GM19452 (cell line): ENCODE results near the gene TMEM89.

Source experiments
- ATAC-seq: cut with Tn5 transposase; IDR thresholded peaks from one replicate; pipeline ENCODE4 v1.9.1; 2021; ENCODE audit not compliant: unreplicated experiment

Gene TMEM89, protein sequence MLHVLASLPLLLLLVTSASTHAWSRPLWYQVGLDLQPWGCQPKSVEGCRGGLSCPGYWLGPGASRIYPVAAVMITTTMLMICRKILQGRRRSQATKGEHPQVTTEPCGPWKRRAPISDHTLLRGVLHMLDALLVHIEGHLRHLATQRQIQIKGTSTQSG

DNA sequence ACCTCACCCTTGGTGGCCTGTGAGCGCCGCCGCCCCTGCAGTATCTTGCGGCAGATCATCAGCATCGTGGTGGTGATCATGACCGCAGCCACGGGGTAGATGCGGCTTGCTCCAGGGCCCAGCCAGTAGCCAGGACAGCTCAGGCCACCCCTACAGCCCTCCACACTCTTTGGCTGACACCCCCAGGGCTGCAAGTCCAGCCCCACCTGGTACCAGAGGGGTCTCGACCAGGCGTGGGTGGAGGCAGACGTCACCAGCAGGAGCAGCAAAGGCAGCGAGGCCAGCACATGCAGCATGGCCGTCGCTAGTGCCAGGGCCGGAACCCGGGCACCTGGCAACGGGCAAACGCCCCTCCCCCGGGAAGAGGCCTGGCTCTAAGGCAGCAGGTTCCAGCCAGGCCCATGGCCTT is at the start of gene TMEM89:
TMEM89 (minus strand) TSS at position 309 of the 409 bp plus-strand sequence; CDS start at position 296, 13 bp downstream.
- no peak for ATAC-seq

DNA sequence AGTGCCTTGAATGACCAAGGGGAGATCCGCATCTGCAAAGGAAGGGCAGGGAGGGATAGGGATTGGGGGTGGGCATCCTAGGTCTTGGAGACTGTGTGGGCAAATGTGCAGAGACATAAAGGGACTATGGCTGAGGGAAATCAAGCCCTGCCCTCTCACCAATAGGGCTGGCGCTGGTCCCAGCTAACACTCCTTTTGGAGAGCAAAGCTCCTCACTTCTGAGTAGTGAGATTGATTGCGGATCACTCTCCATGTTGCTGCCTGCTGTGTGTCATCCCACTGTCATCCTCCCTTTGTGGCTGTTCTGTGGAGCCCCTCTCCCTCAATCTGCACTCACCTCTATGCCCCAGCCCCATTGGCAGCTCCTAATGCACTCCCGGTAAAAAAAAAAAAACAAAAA is 43.4 kb upstream of the TMEM89 start:
- no peak for ATAC-seq

DNA sequence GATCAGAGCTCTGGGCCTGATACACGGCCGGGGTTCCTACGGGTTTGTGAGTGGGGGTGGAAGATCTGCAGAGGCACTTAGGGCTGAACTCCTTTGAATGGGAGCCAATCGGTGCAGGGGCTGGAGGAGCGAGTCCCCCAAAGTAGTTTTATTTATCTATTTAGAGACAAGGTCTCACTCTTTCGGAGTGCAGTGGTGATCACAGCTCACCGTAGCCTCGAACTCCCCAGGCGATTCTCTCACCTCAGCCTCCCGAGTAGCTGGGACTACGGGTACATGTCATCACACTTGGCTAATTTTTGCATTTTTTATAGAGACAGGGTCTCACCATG is 42.7 kb upstream of the TMEM89 start:
- no peak for ATAC-seq

DNA sequence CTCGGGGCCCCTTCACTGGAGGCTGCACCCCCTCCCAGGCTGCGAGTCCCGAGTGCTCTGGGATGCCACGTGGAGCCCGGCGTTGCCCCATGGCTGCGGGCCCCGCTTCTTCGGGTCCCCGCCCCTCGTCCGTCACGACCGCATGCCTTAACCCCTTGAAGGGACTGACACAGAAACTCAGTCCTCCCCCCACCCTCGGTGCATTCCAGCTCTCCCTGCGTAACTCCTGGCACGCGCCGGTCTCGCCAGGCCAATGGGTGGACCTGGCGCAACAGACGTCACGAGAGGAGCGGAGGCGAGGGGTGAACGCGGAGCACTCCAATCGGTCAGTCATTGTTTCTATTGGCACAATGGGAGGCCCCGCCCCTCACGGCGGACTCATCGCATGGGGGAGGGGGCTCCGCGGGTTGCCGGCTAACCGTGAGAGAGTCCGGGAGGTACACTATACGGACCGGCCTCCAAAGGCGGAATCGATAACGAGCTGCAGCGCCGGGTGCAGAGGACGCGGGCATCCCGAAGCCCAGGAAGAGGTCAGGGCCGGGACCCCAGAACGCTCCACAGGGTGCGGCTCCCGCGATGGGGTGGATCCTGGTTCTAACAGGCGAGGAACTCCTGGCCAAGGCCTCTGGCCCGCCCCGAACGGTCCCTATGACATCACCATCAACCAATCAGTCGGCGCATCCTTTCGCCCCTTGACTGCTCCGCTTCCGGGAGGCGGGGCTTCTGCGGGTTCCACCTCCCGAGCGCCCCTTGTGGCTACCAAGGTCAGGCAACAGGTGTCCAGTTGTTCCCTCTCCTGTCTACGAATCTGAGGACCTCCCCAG is 42.1 kb upstream of the TMEM89 start:
- ATAC-seq = peak; percentile 78

DNA sequence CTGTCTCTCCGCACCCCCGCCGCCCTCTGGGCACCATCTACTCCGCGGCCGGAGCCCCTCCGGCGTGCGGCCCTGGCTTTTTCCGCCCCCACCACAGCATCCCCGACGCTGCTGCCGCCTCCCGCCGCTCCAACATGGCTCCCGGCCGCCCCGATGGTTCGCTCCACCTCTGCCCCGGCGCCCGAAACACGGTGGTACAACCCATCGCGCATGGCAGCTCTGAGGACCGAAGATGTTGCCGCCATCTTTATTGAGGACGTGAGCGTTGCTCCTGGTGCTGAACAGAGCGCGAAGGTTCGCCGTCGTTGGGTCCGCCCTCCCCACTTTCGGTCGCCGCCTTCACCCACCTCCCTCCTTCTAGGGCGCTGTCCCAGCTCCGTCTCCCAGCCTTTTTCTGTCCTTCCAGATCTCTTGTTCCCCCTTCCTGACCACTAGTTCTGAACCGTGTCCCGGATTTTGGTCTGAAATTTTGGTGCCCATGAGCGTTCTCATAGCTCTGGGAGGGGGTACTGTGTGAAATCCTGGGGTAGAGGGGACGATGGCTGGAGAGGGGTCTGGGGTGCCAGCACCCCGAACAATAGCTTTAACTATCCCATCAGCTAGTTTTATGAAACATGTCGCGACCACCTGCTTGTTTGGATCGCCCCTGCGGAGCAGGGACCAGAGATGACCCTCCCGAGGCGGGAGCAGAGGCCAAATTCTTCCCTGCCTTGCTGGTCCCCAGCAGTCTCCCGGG is 41.4 kb upstream of the TMEM89 start, which contains the start of gene CELSR3:
CELSR3 (minus strand) TSS at position 134 of the 736 bp plus-strand sequence. CDS start 252 bp downstream, outside the sequence.
- ATAC-seq = no peak

DNA sequence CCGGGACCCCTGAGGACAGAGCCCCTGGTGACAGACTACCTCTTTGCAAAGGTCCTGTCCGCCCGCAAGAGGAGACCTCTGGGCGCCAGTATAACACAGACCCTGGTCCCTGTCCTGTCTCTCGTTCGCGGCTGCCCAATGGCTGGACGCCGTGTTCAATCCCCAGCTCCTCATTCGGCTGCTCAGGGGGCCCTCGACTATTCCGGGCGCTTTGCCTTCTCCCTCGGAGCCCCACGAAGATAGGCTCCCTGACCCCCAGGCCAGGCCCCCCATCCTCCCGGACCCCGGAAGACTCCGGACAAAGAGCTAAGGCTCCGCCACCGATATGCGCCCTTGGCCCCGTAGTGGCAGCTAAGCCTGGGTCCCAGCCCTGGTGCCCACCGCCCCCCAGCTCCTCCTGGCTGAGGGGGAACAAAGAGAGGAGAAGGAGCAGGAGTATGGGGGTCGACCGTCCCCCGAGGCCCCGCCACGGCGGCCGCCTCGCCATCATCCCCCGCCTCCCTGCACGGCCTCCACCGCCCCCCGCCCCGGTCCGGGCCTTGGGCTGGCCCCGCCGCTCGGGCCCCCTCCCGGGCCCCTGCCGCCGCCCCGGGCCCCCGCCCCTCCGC is 40.7 kb upstream of the TMEM89 start:
- ATAC-seq = no peak

DNA sequence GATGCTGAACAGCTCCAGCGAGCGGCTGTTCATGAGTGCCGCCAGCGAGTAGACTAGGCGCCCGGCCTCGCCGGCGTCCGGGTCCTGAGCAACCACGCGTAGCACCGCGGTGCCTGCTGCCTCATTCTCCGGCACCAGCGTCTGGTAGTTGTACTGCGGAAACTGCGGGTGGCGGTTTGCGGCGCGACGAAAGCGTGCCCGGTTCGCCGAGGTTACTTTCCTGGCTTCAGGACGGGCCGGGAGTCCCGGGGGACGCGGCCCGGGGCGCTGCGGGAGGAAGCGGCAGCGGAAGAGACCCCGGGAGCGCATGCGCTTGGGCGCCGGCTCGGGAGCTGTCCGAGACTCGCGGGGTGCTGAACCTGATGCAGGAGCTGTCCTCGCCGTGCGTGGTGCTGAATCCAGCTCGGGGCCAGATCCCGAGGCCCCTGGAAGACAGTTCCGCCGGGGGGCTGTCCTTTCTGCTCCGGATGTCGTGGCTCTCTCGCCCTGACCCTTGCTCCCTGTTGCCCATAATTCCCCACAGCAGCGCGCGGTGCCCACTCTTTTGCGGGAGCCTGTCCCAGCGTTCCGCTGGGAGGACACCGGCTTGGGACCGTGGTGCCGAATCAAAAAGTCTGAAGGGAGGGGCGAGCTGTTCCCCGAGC is 40.1 kb upstream of the TMEM89 start:
- no peak for ATAC-seq

DNA sequence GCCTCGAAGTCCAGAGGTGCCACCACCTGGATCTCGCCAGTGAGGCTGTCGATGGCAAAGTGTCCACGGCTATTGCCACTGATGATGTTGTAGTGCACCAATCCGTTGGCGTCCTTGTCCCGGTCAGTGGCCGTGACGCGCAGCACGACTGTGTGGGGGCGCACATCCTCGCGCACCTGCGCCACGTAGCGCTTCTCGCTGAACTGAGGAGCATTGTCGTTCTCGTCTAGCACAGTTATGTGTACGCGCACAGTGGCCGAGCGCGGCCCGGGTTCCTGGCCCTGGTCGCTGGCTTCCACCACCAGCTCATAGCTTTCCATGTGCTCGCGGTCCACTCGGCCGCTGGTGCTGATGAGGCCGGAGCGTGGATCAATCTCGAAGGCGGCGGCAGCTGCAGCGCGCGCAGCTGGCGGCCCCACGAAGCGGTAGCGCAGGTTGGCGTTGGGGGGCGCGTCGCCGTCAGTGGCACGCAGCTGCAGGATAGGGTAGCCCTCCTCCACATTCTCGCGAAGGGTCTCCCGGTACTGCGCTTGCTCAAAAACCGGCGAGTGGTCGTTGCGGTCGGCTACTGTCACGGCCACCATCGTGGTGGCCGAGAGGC is 39.3 kb upstream of the TMEM89 start:
- ATAC-seq = no peak

DNA sequence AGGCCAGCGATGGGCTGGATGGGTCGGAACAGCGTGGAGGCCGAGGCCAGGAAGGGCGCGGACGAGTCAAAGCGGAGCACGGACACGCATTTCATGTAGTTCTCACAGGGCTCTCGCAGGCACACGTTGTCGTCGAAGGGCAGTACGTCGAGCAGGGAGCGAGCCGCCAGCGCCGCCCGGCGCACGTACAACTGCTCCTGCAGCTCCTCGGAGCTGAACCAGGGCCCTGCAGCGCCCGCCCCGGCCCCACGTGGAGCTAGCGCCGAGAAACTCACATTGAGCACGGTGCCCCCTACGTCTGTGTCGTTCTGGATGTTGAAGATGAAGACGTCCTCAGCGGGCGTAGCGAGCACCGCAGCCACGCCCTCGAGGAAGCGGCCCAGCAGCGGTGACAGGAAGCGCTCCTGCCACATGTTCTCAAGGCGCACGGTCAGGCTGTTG is 35.3 kb upstream of the TMEM89 start:
- ATAC-seq = no peak

DNA sequence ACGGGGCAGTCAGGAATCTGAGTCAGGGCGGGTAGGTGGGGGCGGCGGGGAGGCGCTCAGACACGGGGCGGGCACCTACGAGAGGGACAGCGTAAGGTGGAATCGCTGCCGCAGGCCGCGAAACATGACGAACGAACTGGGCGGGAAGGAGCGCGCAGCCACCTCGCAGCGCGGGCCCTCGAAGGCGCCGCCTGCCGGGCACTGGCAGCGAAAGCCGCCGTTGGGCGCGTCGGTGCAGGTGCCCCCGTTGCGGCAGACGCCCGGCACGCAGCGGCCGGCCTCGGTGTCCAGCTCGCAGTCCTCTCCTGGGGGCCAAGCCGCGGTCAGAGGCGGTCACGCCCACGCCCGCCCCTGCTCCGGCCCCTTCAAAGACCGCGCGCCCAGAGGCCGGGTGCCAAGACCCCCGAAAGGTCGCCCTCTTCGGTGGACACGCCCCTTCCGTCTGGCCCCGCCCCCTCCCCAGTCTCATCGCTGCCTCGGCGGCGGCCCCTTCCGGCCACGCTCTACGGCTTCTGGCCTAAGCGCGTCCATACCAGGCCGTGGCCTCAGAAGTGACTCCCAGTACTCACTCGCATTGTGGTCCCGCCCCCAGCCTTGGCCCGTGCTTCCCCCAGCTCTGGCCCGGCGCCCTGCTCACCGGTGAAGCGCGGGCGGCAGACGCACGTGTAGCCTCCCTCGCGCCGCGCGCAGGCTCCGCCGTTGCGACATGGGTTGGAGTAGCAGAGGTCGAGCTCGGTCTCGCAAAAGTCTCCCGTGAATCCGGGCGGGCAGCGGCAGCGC is 34.7 kb upstream of the TMEM89 start:
- ATAC-seq = peak; percentile 54

DNA sequence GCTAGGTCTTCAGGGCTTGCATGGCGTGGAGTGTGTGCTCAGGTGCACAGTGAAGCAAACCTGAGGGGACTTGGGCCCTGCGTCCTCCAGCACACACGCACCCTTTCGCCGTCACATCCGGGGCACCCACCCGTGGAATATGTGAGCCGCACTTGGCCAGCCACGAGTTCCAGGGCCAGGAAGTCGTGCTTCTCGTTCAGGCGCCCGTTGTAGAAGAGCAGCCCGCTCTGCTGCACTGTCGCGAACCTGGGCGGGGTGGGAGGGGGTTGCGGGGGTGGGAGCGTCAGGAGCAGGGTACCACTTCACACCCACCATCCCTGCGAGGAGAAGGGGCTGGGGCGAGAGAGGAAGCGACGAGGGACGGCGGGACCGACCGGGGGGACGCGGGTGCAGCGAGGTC is 34.0 kb upstream of the TMEM89 start:
- ATAC-seq = no peak

DNA sequence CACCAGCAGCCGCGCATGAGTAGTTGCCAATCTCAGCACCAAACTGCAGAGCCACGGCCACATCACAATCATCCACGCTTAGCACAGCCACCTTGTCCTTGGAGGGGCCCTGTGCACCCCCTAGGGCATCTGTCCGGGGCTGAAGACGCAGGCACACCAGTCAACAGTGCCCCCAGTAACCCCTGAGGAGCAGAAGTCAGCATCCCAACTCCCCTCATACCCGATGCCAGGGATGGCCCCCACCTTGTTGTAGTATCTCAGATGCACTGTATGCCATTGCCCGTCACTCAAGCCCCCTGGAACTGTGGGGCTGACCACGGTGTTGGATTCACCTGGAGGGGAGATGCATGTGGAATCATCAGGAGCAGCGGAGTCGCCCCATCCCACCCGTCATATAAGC is 33.5 kb upstream of the TMEM89 start:
- ATAC-seq = no peak

DNA sequence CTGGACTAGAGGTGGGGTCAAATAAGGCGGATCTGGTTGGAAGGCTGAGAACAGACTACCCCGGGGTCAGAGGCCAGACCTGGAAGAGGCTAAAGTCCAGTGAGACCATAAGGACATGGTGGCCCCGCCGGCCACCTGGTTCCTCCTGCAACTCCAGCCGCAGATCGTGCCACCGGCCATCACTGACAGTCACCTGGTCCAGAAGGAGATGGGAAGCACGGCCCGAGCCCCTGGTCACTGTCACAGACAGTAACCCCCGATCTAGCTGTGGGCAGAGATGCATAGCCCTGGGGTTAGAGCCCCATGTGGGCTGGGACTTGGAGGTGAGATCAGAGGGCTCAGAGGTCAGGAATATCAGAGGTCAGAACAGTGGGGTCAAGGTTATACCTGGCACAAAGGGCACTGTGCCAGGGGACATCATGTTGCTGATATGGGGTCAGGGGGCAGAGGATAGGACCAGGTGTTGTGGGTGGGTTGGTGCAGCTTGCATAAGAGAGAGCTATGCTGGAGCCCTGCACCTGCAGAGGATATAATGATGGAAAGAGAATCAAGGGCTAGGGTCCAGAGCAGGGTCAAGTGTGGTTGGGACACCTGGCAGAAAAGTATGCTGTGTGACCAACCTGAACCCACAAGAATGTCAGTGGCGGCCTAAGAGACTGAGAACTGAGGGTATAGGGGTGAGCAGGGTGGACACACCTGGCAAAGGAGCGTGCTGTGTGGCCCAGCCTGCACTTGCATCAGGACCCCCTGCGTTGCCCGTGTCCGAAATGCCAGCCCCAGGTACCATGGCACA is 31.6 kb upstream of the TMEM89 start:
- ATAC-seq = no peak

DNA sequence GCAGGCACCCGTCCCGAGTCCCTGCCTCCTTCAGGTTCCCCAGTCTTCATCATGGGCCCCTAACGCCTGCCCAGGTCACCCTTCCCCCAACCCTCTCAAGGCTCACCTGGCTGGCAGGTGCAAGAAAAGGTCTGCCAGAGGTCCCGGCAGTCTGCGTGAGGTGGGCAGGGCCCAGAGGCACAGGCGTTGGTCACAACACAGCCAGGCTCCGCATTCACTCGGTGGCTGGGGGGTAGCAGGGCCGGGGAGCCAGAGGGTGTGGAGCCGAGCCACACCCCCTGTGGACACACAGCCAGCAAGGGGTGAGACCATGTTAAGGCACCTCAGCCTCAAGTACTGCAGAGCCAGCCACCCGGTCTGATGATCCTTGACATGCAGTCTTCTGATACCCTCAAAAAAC is 30.2 kb upstream of the TMEM89 start:
- ATAC-seq = no peak

DNA sequence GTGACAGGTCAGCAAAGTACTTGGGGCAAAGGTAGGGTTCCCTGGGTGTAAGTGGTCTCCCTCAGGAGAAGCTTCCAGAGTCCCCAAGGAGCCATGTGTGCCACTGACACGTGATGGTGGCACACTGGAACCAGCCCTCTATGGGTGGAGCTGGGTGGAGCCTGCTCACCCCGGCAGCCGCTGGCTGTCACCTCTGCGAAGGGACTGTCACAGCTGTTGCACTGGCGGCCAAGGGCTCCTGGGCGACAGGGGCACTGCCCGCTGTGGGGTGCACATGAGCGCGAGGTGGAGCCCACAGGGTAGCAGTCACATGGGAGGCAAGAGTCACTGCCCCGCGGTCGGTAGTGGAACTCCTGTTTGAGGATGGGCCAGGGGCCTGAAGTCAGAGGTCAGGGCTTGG is 29.2 kb upstream of the TMEM89 start:
- ATAC-seq = no peak

DNA sequence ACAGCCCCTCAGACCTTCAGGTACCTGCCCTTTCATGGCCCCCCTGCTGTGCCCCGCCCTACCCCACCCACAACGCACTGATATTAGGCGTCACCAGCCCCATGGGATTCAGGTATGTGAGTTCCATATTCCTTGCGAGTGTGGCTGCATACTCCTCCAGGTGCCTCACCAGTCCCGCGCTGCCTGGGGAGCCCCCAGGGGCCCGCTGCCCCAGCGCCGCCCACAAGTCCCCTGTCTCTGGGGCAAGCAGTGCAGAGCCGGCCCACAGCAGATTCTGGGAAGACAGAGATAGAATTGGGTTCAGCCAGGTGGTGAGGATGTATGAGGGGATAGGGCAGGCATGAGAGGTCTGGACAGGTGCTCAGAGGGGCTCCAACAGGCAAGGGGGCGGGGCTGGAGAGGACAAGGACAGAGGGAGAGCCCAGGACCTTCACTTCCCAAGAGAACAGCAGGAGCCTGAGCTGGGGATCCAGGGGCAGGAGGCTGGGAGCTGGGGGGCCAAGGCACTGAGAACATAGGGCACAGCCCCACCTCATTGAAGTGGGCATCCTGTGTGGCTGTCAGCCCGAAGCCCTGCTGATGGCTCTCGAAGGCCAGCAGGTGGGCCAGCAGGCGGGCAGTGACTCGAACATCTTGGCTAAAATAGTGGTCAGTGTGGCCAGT is 26.8 kb upstream of the TMEM89 start:
- ATAC-seq = no peak

DNA sequence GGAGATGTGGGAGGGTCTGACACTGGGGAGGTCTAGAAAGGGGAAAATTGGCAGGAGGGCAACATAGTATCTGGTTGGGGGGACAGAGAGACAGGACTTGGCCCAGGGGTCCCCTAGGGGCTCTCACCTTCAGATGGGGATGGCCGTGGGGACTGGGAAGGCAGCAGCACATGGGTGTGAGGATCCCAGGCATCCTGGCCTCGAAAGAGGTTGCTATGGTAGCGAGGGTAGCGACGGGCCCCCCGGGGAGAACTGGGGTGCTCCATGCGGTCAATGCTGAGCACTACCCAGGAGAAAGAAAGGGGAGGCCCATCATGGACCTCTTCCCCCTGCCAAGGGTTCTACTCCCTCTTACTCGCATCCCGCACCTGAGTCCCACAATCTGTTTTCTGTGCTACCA is 26.1 kb upstream of the TMEM89 start:
- no peak for ATAC-seq

DNA sequence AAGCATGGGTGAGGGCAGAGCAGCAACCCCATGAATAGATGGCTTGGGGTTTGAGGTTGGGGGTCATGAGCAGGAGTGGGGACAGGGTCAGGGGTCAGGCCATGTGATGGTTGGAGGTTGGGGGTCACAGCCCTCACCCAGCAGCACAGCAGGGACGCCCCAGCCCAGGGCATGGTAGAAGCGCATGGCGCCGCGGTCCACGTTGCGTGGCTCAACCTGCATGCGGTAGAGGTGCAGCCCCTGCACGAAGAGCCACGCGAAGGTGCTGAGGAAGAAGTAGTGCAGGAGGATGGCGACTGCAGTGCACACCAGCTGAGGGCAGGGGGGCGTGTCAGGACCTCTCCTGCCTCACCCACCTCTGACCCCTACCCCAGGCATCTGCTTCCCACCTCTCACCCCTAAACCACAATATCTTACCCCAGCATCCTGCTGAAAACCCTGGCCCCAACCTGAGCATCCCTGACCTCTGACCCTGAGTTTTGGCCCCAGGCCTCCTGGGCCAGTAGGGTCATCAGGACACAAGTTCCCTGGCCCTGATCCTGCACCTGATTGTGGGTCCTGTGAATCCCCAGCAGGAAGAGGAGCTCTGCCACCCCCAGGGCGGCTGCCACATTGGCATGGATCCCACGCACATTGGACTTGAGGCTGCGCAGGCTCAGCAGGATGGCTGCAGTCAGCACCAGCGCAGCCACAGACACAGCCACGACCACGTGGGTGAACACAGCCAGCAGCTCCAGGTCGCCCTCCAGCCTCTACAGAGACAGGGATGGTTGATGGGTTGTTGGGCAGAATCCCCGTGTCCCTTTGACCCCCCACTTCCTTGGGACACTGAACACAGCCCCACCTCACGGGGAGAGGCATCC is 23.6 kb upstream of the TMEM89 start:
- ATAC-seq = no peak
